Measurements from ENCODE around the gene CNNM2.

GRCh38 chr10:103064956-103065355, 146.9 kb downstream of the CNNM2 start:
- TF ChIP-seq CTCF (IDR thresholded peaks at IDR 0.05; ENCODE audit: insufficient read depth, low read length, poor library complexity, severe bottlenecking) (no peak), EZH2phosphoT487 (conservative IDR thresholded peaks at IDR 0.05; ENCODE audit: low read length) (no peak)

All from SU-DHL-6 (cell line).